ELR (cell line): ENCODE measurements around the gene DNTTIP2.
A peak's percentile ranks its signal among the peaks of the same experiment; 100 is the strongest.
"Not testable (repeated sequence)": the region's sequence is repeated elsewhere in the genome, so short reads cannot be mapped to it uniquely, and the experiment has no call there.

Experiments used
- DNase-seq: peaks from one replicate; pipeline ENCODE4 v3.0.0-alpha.2; 2015; ENCODE audit warnings: low read depth

Gene DNTTIP2, protein sequence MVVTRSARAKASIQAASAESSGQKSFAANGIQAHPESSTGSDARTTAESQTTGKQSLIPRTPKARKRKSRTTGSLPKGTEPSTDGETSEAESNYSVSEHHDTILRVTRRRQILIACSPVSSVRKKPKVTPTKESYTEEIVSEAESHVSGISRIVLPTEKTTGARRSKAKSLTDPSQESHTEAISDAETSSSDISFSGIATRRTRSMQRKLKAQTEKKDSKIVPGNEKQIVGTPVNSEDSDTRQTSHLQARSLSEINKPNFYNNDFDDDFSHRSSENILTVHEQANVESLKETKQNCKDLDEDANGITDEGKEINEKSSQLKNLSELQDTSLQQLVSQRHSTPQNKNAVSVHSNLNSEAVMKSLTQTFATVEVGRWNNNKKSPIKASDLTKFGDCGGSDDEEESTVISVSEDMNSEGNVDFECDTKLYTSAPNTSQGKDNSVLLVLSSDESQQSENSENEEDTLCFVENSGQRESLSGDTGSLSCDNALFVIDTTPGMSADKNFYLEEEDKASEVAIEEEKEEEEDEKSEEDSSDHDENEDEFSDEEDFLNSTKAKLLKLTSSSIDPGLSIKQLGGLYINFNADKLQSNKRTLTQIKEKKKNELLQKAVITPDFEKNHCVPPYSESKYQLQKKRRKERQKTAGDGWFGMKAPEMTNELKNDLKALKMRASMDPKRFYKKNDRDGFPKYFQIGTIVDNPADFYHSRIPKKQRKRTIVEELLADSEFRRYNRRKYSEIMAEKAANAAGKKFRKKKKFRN

GRCh38 chr1:93878889-93879586 lies at the start of gene DNTTIP2:
Gene DNTTIP2, minus strand, starts transcription at chr1:93879206. Its CDS starts 58 bp downstream, at chr1:93879148.
- peak; percentile 94 for DNase-seq

GRCh38 chr1:93925206-93925605 lies 46.2 kb upstream of the DNTTIP2 start:
- no peak for DNase-seq

DNA sequence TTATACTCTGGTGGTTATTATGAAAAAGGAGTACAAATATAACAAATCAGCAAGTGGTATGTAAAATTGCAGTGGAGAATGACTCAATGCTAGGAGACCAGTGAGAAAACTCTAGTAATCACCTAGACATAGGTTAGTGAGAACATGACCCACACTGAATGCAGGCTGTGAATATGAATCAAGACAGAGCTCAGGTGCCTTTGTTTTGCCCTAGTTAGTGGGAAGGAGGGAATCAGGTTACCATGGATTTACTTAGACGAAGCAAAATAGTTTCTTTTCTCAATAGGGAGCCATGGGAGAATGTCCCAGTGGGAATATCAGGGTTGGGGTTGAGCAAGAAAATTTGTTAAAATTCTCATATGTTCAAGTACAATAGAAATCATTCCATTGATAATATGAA lies 40.8 kb upstream of the DNTTIP2 start:
- DNase-seq, result no peak

- no peak for DNase-seq
Observed at GRCh38 chr1:93917302-93917701, 38.3 kb upstream of the DNTTIP2 start.

GRCh38 chr1:93910880-93911279 lies 31.9 kb upstream of the DNTTIP2 start:
- not testable (repeated sequence) for DNase-seq

- no peak for DNase-seq
Observed at GRCh38 chr1:93910305-93910704, 31.3 kb upstream of the DNTTIP2 start.

DNA sequence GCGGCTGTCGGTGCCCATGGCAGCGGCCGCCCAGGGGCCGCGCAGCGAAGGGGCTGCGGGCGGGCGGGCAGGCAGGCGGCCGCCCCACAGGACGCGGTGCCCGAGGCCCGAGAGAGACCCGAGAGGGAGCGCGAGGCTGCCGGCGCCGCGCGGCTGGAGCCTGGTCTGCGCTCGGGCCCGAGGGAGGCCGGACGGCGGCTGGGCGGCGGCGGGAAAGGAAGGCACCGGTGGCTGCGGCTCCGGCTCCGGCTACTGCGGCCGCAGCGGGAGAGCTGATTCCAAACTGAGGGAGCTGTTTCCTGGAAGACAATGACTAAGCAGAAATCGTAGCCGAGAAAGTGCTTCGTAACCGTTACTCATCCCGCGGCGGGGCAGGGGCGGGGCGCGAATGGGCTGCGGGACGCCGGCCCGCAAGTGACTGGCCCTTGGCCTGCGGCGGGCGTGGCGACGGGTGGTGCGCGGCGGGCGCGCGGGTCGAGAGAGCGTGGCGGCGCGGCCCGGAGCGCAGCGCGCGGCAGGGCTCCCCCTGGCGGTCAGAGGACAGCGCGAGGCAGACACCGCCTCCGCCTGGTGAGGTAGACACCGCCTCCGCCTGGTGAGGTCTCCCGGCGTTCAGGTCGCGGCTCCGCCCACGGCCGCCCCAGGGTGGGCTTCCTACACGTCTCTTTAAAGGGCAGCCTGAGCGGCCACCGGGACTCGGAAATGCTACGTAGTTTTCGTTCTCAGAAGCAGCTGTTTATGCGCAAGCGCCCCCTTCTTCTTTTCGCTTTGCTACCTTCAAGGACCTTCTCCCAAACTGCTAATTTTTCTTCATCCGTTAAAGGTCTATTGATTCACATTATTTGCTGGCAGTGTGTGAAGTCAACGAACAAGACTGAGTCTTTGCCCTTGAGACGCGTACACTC lies 30.4 kb upstream of the DNTTIP2 start, which contains the start of gene GCLM:
Gene GCLM (minus strand): TSS at position 285 of the 905 bp plus-strand sequence. CDS start 267 bp downstream, at position 18.
- DNase-seq, result peak; percentile 97

DNA sequence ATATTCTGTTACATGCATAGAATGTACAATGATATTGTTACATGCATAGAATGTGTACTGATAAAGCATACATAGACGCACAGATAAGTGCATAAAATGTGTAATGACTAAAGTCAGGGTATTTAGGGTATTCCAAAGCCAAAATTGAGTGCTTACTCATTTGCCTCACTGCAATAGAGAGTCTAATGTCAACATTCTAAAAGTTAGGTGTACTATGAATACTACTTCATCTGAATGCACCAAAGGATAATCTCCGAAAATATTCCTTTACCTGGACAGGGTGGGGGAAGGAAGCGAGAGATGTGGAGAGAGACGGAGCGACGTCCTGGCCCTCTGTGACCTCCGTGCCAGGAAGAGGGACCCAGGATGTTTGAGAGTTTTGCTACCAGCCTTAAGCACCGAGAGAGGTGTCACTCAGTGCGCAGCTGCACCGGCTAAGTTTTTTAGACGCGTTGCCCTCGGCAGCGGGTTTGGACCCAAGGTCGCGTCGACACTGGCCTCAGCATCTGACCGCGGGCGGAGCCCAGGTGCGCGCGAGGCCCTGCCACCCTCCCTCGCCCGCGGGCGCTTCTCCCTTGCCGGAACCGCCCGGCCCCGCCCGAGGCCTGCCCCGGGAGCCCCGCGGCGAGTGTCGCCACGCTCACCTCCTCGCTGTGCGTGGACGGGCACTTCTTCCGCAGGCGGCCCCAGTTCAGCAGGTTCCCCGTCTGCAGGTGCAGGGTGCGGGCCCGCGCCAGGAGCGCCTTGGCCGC lies 29.6 kb upstream of the DNTTIP2 start:
- DNase-seq, result peak; percentile 58

DNA sequence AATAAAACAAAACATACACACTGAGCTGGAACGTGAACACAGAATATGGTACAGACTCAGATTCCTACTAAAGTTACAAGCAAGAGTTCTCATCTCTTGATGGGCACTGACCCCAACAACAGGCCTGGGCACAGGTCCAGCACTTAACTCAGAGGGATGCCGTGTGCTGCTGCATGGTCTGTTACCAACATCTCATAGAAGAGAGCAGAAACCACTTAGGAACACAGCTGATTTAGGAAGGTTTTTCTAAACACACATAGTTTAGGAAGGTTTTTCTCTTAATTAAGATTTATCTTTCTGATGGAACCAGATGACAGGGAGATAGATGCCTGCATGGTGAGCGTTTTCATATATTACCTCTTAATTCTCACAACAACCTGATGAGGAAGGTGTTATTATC lies 28.7 kb upstream of the DNTTIP2 start:
- peak; percentile 70 for DNase-seq

- no peak for DNase-seq
Observed at GRCh38 chr1:93906480-93906879, 27.5 kb upstream of the DNTTIP2 start.

- DNase-seq, result peak; percentile 54
Observed at GRCh38 chr1:93905734-93906133, 26.7 kb upstream of the DNTTIP2 start.

DNA sequence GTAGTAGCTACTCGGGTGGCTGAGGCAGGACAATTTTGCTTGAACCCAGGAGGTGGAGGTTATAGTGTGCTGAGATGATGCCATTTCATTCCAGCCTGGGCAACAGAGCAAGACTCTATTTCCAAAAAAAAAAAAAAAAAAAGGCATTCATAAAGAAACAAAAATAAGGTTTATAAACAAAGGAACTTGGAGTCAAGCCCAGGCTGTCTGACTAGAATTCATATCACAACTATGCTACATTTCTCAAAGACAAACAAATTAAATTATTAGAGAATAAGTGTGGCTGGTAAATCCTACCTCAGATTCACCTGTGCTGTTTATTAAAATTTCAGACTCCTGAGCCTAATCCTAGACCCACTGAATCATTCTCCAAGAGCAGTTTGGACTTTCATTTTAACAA lies 26.0 kb upstream of the DNTTIP2 start:
- no peak for DNase-seq

GRCh38 chr1:93904228-93904627 lies 25.2 kb upstream of the DNTTIP2 start:
- DNase-seq, result no peak

DNA sequence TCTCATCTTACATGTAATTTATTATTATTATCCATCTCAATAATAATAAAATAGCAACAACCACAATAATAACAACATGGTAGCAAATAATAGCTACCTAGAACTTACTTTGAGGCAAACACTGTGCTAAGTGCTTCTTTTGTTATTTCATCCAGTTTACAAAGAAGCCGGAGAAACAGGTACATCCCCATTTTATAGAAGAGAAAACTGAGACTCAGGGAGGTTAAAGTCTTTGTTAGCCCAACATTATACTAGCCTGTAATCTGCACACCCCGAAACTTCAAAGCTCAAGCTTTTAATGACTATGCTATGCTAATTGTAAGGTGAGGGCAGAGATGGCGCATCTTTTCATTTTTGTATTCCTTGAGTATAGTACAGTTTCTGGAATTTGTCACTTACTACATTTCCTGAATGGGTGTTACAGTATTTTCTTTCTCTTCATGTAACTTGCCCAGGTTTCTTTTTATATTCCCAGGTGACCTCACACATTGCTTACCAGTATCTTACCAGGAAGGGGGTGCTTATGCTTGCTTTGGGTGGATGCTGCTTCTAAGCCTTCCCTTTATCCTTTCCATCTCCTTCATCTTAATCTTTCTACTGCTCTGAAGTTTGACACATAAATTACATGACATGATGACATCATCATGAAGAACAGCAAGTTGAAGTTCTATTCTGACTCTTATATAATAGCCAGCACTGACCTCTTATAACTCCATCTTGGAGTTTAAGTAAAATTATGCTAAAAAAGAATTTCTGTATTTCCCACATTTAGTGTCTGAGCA lies 21.9 kb upstream of the DNTTIP2 start:
- no peak for DNase-seq

DNA sequence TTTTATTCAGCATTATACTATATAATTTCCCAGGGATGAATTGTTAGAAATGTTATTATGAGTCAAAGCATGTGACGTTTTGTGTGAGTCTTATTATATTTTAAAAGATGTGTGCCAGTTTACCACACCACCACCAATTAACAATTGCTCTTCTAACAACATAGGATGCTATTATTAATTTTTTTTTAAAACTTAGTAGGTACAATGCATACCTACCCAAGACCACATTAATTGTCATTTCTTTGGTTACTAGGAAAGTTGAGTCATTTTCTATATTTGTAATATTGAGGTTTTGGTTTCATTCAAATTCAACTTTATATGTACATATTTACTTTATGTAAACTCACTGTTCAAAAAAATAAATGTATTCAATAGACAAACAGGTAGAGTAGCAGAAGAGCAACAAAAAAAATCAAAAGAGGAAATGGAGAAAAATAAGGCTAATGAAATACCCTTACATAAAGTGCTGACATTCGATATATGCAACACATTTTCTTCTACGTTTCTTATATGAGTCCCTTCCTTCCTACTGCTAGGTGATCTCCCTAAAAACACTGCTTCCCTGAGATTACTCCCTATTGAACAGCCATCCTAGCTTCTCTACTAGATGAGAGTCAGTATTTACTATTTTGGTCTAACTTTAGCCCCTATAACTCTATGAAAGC lies 20.7 kb upstream of the DNTTIP2 start:
- no peak for DNase-seq

DNA sequence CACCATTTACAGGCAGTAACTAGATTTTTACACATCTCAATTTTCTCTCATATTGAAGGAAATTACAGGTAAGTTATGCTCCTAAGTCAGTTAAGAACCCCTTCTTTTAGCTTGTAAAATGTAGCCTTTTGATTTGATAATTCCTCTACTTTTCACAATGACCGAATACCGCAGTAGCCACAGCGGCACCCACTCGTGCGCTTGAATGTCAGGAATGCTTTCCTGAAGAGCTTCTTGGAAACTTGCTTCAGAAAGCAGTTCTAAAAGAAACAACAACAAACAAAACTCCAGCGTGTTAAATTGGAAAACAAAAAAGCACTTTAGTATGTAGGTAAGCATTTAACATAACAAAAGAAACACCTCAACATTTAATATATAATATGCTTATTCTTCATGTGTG lies 9.9 kb upstream of the DNTTIP2 start:
- no peak for DNase-seq

- DNase-seq, result no peak
Observed at GRCh38 chr1:93882269-93882668, 3.3 kb upstream of the DNTTIP2 start.

DNA sequence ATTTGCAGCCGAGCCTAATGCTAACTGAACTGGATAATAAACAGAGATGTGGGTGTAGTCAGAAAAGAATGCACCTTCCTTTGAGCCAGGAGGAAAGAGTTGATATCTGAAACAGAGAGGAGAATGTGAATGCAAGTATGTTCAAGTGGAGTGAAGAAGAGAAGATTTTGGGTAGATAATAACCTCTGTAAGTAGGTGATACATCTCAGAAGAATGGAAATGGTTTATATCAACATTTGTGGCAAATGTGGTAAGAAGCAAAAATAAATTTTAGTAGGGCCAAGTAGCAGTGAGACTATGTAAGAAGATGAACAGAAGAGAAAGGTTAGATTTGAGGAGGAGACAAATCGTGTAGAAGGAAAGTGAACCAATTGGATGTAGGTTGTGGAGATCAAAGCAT lies 1.7 kb upstream of the DNTTIP2 start:
- DNase-seq, result peak; percentile 32

GRCh38 chr1:93878501-93878888 lies 511 bp downstream of the DNTTIP2 start:
- peak; percentile 83 for DNase-seq
